ENCODE data around the gene MYO7A.

Gene MYO7A

GRCh38 chr11:77167791-77168190 is 39.7 kb downstream of the MYO7A start:
- no peak for DNase-seq

GRCh38 chr11:77170107-77170506 is 42.1 kb downstream of the MYO7A start:
- no peak for DNase-seq

- no peak for DNase-seq
Measured at GRCh38 chr11:77171254-77171653, 43.2 kb downstream of the MYO7A start.

GRCh38 chr11:77171885-77172665 is 44.0 kb downstream of the MYO7A start:
- DNase-seq, result no peak

GRCh38 chr11:77172666-77172982 is 44.6 kb downstream of the MYO7A start:
- no peak for DNase-seq

GRCh38 chr11:77173494-77173893 is 45.4 kb downstream of the MYO7A start:
- no peak for DNase-seq

GRCh38 chr11:77174559-77174958 is 46.5 kb downstream of the MYO7A start:
- no peak for DNase-seq

GRCh38 chr11:77175021-77175842 is 47.2 kb downstream of the MYO7A start:
- no peak for DNase-seq

- DNase-seq, result no peak
Measured at GRCh38 chr11:77175869-77176539, 48.0 kb downstream of the MYO7A start.

GRCh38 chr11:77176996-77177395 is 49.0 kb downstream of the MYO7A start:
- DNase-seq, result no peak

GRCh38 chr11:77178150-77178549 is 50.1 kb downstream of the MYO7A start:
- no peak for DNase-seq

GRCh38 chr11:77179048-77179447 is 51.0 kb downstream of the MYO7A start:
- DNase-seq, result no peak

GRCh38 chr11:77179681-77180080 is 51.6 kb downstream of the MYO7A start:
- no peak for DNase-seq

GRCh38 chr11:77180346-77180745 is 52.3 kb downstream of the MYO7A start:
- no peak for DNase-seq

GRCh38 chr11:77181226-77181625 is 53.2 kb downstream of the MYO7A start:
- DNase-seq, result no peak

- DNase-seq, result no peak
Measured at GRCh38 chr11:77181799-77182541, 53.9 kb downstream of the MYO7A start.

- no peak for DNase-seq
Measured at GRCh38 chr11:77182542-77183430, 54.7 kb downstream of the MYO7A start.

- no peak for DNase-seq
Measured at GRCh38 chr11:77183431-77183984, 55.5 kb downstream of the MYO7A start.

GRCh38 chr11:77184136-77184860 is 56.3 kb downstream of the MYO7A start:
- no peak for DNase-seq

GRCh38 chr11:77186302-77186701 is 58.3 kb downstream of the MYO7A start:
- DNase-seq, result no peak
